Smooth muscle cell (in vitro differentiated cells): ENCODE measurements around the gene CLPSL2. TPM values are rescaled to one million over a fixed set of nuclear protein-coding genes. Genes with fewer than 3 reads are reported as not detected.

Source experiments
- DNase-seq: peaks from one replicate; lab custom pipeline; 2025; ENCODE audit not compliant: unreplicated experiment; lab: John Stamatoyannopoulos, UW
- H2AFZ ChIP-seq: fragments of 200-600 bp; sonication (generic); 2 replicates; pipeline ENCODE4 v1.6.0; 2016; ENCODE audit warnings: antibody characterized with exemption, low read depth, mild to moderate bottlenecking
- H3F3A ChIP-seq: fragments of 200-600 bp; sonication (generic); 2 replicates; pipeline ENCODE4 v1.6.0; 2017; ENCODE audit warnings: antibody characterized with exemption, low read depth
- H3K27ac ChIP-seq: fragments of 200-600 bp; sonication (generic); 2 replicates; pipeline ENCODE4 v1.5.1; 2016; ENCODE audit warnings: low read depth, mild to moderate bottlenecking
- H3K27me3 ChIP-seq: fragments of 200-600 bp; sonication (generic); 2 replicates; pipeline ENCODE4 v1.6.1; 2016; ENCODE audit warnings: low read depth, mild to moderate bottlenecking
- H3K36me3 ChIP-seq: fragments of 200-600 bp; sonication (generic); 2 replicates; pipeline ENCODE4 v1.5.1; 2016; ENCODE audit warnings: low read depth
- H3K4me1 ChIP-seq: fragments of 200-600 bp; sonication (generic); 2 replicates; pipeline ENCODE4 v1.5.1; 2016; ENCODE audit warnings: low read depth
- H3K4me2 ChIP-seq: fragments of 200-600 bp; sonication (generic); 2 replicates; pipeline ENCODE4 v1.6.0; 2016; ENCODE audit warnings: mild to moderate bottlenecking
- H3K4me3 ChIP-seq: fragments of 200-600 bp; sonication (generic); 2 replicates; pipeline ENCODE4 v1.5.1; 2016; ENCODE audit warnings: mild to moderate bottlenecking
- H3K79me2 ChIP-seq: fragments of 200-600 bp; sonication (generic); 2 replicates; pipeline ENCODE4 v1.6.0; 2016; ENCODE audit warnings: low read depth, mild to moderate bottlenecking
- H3K9ac ChIP-seq: fragments of 200-600 bp; sonication (generic); 2 replicates; pipeline ENCODE4 v1.6.0; 2016; ENCODE audit warnings: low read depth
- H3K9me3 ChIP-seq: fragments of 200-600 bp; sonication (generic); replicated peaks from 2 replicates; pipeline ENCODE4 v1.5.1; 2016; ENCODE audit warnings: low read depth
- H4K20me1 ChIP-seq: fragments of 200-600 bp; sonication (generic); 2 replicates; pipeline ENCODE4 v1.6.0; 2016; ENCODE audit warnings: low read depth
- WGBS: methylation state at CpG from one replicate; pipeline ENCODE4 v1.1.7; 2016; ENCODE audit warnings: low lambda C conversion rate; 5-methylcytosine and 5-hydroxymethylcytosine counted together
- polyA plus RNA-seq: library from polyadenylated mRNA; unstranded; fragments of >200 nt; fragmentation: Nextera tagmentation; extraction: Ambion mirVana; gene quantifications from 2 replicates; pipeline ENCODE4 v1.2.1, GENCODE V29; 2016
- total RNA-seq: library from RNA; depleted of rRNA; stranded (reverse); fragments of >200 nt; gene quantifications from 2 replicates; pipeline ENCODE4 v1.2.3, GENCODE V29; 2014
- TF ChIP-seq, protein P1 (sequence below): fragments of 200-600 bp; sonication (generic); IDR thresholded peaks from 2 replicates; pipeline ENCODE4 v1.5.1; 2017; ENCODE audit warnings: borderline replicate concordance, mild to moderate bottlenecking, antibody characterized with exemption; ENCODE audit not compliant: insufficient read depth, poor library complexity, severe bottlenecking

CLPSL2 gene
- total and polyA plus RNA-seq, 2 experiments from 2014 or later = 2.0 TPM; not detected in 1

DNA sequence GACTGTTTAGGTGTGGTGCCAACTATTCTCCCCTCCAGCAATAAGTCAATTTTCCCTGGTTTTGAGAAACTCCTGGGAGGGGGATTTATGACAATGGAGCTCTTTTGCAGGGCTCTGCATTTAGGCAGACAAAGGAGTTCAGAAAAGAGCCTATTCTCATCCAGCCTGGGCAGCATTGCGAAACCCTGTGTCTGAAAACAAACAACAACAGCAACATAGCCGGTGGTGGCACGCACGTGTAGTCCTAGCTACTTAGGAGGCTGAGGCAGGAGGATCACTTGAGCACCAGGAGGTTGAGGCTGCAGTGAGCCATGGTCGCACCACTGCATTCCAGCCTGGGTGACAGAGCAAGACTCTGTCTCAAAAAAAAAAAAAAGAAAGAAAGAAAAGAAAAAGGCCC lies 14.3 kb downstream of the CLPSL2 start:
- TF ChIP-seq, protein P1, sequence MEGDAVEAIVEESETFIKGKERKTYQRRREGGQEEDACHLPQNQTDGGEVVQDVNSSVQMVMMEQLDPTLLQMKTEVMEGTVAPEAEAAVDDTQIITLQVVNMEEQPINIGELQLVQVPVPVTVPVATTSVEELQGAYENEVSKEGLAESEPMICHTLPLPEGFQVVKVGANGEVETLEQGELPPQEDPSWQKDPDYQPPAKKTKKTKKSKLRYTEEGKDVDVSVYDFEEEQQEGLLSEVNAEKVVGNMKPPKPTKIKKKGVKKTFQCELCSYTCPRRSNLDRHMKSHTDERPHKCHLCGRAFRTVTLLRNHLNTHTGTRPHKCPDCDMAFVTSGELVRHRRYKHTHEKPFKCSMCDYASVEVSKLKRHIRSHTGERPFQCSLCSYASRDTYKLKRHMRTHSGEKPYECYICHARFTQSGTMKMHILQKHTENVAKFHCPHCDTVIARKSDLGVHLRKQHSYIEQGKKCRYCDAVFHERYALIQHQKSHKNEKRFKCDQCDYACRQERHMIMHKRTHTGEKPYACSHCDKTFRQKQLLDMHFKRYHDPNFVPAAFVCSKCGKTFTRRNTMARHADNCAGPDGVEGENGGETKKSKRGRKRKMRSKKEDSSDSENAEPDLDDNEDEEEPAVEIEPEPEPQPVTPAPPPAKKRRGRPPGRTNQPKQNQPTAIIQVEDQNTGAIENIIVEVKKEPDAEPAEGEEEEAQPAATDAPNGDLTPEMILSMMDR = no peak
- no peaks in the 10 kb centered on the region for H3F3A ChIP-seq
- no peak overlapping the region for H3K27ac ChIP-seq
- H3K9me3 ChIP-seq = no peaks in the 10 kb centered on the region
- WGBS = 93% methylated on average over 5 of the region's 5 CpGs
- H2AFZ ChIP-seq = no peak overlapping the region
- H4K20me1 ChIP-seq = no peaks in the 10 kb centered on the region
- no peaks in the 10 kb centered on the region for H3K4me1 ChIP-seq
- no peak for DNase-seq
- H3K27me3 ChIP-seq = peaks cover 24% of the 10 kb centered on the region
- no peaks in the 10 kb centered on the region for H3K36me3 ChIP-seq
- no peak overlapping the region for H3K4me2 ChIP-seq
- H3K4me3 ChIP-seq = no peak overlapping the region
- H3K79me2 ChIP-seq = no peaks in the 10 kb centered on the region
- no peak overlapping the region for H3K9ac ChIP-seq

DNA sequence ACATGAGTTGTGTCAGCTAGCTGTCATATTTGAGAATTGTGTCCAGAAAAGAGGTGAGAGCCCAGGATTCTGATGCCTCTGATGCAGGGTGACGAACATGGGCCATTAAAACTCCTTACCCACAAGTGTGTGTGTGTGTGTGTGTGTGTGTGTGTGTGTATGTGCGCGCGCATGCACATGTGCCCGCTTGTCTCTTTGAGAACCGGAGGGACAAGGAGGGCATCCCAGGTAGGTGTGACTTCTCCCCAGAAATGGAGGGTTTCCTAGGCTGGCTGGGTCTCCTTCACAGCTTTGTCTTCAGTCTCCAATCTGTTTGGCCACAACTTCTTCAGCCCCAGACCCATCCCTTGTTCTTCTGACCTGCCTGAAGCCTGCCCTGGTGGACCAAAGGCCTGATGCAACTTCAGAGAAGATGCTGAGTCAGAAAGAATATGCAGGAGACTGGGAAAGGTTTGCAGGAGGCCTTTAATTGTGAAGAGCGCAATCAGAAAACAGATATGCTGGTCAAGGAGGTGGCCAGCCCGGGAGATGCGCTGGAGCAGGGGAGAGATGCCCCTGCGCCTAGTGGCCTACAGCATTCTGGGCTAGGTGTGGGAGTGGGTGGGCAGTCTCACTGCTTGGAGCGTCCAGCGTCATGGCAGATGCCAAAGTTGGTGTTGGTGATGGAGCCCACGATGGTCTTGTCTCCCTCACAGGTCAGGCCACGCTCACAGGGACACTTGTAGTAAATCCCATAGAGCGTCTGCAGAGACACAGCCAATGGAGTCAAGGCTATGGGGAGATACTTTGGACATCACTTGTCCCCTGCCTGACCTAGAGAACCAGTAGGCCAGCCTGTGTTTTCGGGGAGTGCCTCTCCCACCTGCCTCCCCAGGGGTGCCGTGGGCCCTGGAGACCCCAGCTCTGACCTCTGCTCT lies 18.4 kb downstream of the CLPSL2 start:
- DNase-seq = no peak
- H2AFZ ChIP-seq = no peak overlapping the region
- no peak overlapping the region for H3K27ac ChIP-seq
- H3K9ac ChIP-seq = no peak overlapping the region
- H3K79me2 ChIP-seq = no peaks in the 10 kb centered on the region
- no peaks in the 10 kb centered on the region for H3K36me3 ChIP-seq
- 95% methylated on average over 17 of the region's 17 CpGs for WGBS
- TF ChIP-seq, protein P1 = no peak
- H3K27me3 ChIP-seq = no peaks in the 10 kb centered on the region
- H3K9me3 ChIP-seq = no peaks in the 10 kb centered on the region
- no peaks in the 10 kb centered on the region for H3K4me1 ChIP-seq
- no peak overlapping the region for H3K4me2 ChIP-seq
- no peak overlapping the region for H3K4me3 ChIP-seq
- H4K20me1 ChIP-seq = no peaks in the 10 kb centered on the region
- no peaks in the 10 kb centered on the region for H3F3A ChIP-seq

DNA sequence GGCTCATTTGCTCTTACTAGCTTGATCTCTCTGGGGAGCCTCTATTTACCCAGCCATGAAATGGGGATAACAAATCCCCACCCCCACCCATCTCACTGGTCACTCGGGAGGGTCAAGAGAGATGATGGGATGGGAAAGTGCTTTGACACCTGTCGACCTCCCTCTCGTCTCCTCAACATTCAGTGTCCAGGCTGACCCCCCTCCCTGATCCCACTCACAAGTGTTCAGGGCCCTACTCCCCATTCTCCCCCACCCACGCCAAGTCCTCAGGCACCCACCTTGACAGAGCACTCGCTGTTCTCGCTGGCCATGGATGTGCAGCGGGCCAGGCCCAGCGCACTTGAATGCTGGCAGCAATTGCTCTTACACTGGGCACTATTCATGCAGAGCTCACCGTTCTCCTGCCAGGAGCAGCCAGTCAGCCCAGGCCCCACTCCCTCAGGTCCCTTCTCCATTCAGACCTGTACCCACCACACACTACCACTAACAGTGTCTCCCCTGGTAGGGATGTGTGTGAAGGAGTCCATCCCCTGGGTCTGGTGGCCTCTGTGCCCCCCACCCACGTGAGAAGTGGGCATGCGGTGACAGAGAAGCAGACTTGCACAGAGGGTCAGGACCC lies 19.2 kb downstream of the CLPSL2 start:
- Histone ChIP-seq H3K4me2 (no peak overlapping the region), H3K9me3 (no peaks in the 10 kb centered on the region), H3K4me3 (no peak overlapping the region), H2AFZ (no peak overlapping the region), H3K4me1 (no peaks in the 10 kb centered on the region), H4K20me1 (no peaks in the 10 kb centered on the region), H3K27me3 (no peaks in the 10 kb centered on the region), H3K9ac (no peak overlapping the region), H3F3A (no peaks in the 10 kb centered on the region), H3K27ac (no peak overlapping the region), H3K79me2 (no peaks in the 10 kb centered on the region), H3K36me3 (no peaks in the 10 kb centered on the region)
- TF ChIP-seq, protein P1 = no peak
- no peak for DNase-seq
- 94% methylated on average over 11 of the region's 11 CpGs for WGBS
